ENCODE measurements around the gene MYH16.
"Not testable (repeated sequence)": the region's sequence is repeated elsewhere in the genome, so short reads cannot be mapped to it uniquely, and the experiment has no call there.

The MYH16 gene

GRCh38 chr7:99308461-99309074 lies 35.9 kb downstream of the MYH16 start:
- DNase-seq = no peak

GRCh38 chr7:99309111-99309510 lies 36.5 kb downstream of the MYH16 start:
- DNase-seq = no peak

DNA sequence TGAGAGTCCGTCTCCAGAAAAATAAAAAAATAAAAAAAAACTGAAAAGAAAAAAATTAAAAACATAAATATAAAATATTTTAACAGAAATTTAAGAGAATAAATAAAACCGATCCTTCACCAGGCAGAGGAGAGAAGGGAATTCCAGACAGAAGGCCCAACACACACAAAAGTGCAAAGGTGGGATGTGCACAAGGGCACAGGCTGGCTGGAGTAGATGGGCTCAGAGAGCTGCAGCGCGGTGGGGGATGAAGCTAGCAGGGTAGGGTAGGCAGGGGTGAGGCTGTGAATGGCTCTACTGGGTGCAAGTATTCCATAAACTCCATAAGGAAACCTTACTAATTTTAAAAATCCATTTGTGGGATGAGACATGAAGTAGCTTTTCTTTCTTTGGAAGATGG lies 37.4 kb downstream of the MYH16 start:
- DNase-seq = no peak

GRCh38 chr7:99311702-99312101 lies 39.1 kb downstream of the MYH16 start:
- no peak for DNase-seq

DNA sequence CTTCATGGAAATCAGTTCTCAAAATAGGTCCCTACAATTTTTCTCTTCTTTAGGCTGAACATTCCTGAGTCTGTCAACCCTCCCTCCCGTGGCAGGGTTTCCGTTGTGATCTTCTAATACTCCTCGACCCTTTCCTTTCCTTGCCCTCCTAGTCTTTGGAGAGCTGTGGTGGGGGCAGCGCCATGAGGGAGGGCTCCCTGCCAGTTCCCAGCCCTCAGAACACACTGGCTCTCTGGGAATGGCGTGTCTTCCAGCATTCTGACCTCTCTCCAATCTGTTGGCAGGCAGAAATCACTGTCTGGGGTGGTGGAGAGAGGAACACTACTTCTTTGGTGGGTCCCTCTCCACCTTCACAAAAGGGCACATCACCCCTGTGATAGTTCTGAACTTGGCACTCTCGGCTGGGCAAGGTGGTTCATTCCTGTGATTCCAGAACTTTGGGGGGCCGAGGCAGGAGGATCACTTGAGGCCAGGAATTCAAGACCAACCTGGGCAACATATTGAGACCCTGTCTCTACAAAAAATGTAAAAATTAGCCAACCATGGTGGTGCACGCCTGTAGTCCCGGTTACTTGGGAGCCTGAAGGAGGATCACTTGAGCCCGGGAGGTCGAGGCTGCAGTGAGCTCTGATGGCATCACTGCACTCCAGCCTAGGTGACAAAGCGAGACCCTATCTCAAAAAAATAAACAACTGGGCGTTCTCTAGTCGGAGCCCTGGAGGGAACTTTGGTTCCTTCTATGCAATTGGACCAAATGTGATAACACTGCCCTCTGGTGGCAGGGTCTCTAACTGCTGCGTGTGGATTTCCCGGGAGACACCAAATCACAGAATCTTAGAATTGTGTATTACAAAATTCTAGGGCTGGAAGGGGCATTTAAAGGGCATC lies 39.9 kb downstream of the MYH16 start:
- peak; percentile 69 for DNase-seq

- DNase-seq = no peak
These were observed 40.5 kb downstream of the MYH16 start for GRCh38 chr7:99313204-99313573.

DNA sequence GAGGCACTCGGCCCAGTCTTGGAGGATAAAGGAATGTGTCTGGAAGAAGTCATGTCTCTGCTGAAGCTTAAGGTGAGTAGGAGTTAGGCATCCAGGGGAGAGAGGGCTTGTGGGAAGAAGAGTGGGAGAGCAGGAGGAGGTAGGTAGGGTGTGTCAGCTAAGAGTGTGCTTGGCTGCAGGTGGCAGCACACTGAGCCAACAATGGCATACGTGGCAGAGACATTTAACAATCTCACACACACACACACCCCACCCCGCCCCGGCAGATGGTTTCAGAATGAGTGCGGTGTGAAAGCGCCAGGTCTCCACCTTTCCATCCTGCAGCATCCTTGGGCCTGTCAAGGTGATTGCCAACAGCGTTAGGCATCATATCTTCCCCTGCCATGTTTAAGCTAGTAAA lies 41.9 kb downstream of the MYH16 start:
- peak; percentile 40 for DNase-seq

DNA sequence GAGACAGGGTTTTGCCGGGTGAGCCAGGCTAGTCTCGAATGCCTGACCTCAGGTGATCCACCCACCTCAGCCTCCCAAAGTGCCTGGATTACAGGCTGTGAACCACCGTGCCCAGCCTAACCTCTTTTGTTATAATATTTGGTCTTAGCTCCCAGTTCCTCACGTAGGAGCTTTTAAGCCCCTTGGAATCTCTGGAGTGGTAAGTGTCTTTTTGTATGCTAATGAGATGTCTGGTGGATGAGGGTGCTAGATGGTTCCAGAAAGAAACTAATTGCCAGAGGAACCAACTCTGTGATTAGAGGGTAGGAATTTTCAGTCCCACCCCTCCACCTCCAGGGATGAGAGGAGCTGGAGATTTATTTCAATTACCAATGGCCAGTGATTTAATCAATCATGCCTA lies 47.7 kb downstream of the MYH16 start:
- DNase-seq = no peak

- DNase-seq = not testable (repeated sequence)
These were observed 50.0 kb downstream of the MYH16 start for GRCh38 chr7:99322659-99323058.

- no peak for DNase-seq
These were observed 51.9 kb downstream of the MYH16 start for GRCh38 chr7:99324559-99324958.

DNA sequence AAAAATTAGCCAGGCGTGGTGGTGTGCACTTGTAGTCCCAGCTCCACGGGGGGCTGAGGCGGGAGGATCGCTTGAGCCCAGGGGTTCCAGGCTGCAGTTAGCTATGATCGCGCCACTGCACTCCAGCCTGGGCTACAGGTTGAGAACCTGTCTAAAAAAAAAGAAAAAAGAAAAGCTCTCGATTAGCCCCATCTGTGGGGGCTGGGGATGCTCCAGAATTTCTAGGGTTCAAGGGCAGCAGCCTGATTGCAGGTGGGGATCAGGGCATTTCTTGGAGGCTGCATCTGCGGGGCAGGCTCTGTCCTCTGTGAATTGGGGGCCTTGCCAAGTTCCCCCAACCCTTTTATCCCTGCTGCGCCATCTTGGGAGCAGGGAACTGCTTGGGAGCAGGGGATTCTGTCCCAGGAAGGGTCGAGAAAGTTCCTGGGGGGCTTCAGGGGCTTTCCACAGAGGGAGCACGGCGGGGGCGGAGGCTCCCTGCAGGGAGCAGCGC lies 52.4 kb downstream of the MYH16 start:
- DNase-seq = no peak

GRCh38 chr7:99325592-99326407 lies 53.2 kb downstream of the MYH16 start, which contains the start of gene ARPC1A:
ARPC1A (plus strand) TSS chr7:99325898; CDS start chr7:99333354, 7,456 bp downstream.
- DNase-seq = peak; percentile 91

DNA sequence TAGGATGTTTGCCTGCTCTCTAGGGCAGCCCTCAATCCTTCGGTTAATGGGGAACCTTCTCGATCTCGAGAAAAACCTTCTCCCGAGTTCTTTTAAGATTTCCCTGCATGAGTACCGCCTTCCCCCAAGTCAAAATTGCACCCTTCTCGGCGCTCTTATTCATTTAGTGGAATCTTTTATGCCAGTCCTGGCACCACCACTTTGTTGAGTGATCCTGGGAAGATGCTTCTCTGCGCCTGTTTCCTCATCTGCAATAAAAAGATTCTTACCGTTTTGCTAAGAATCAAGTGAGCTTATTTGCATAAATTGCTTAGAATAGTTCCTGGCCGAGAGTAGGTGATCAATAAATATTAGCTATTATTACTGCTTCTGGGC lies 53.8 kb downstream of the MYH16 start:
- DNase-seq = no peak

- DNase-seq = peak; percentile 71
These were observed 57.8 kb downstream of the MYH16 start for GRCh38 chr7:99330314-99330961.

GRCh38 chr7:99331002-99331401 lies 58.4 kb downstream of the MYH16 start:
- no peak for DNase-seq

GRCh38 chr7:99339595-99339994 lies 67.0 kb downstream of the MYH16 start:
- no peak for DNase-seq

GRCh38 chr7:99340659-99341058 lies 68.0 kb downstream of the MYH16 start:
- no peak for DNase-seq

GRCh38 chr7:99344061-99344647 lies 71.5 kb downstream of the MYH16 start:
- no peak for DNase-seq

- not testable (repeated sequence) for DNase-seq
These were observed 78.0 kb downstream of the MYH16 start for GRCh38 chr7:99350641-99351040.

GRCh38 chr7:99352247-99352646 lies 79.6 kb downstream of the MYH16 start:
- DNase-seq = no peak

- DNase-seq = no peak
These were observed 82.5 kb downstream of the MYH16 start for GRCh38 chr7:99355098-99355497.

- no peak for DNase-seq
These were observed 85.3 kb downstream of the MYH16 start for GRCh38 chr7:99357701-99358490.
